22Rv1 (cell line): ENCODE results near the gene METAP1.

Source experiments
- H3K27ac ChIP-seq: fragments of 450-650 bp; 2 replicates; pipeline ENCODE4 v1.5.1; 2017
- ZFX ChIP-seq: fragments of 450-650 bp; IDR thresholded peaks from 2 replicates; pipeline ENCODE4 v1.6.1; 2017; ENCODE audit warnings: antibody characterized with exemption, borderline replicate concordance
- TF ChIP-seq, protein P1 (sequence below): fragments of 450-650 bp; IDR thresholded peaks from 2 replicates; pipeline ENCODE4 v1.5.1; 2017; ENCODE audit warnings: mild to moderate bottlenecking

METAP1 gene

DNA sequence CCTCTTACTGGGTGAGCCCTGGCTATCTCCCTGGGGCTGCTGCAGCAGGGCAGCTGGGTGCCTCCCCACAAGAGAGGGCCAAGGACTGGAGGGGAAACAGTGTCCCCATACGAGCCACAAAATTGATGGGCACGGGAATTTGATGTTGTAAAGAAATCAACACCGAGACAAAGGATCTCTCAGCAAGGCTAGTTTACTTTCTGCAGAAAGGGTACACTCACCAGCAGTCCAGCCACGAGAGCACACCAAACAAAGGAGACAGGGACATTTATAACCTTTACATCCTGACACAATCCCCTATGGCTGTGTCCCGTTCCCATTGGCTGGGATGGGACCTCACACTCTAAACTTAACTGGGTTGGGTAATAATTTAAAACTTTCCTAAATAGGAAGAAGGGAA lies 25.9 kb downstream of the METAP1 start:
- TF ChIP-seq, protein P1, sequence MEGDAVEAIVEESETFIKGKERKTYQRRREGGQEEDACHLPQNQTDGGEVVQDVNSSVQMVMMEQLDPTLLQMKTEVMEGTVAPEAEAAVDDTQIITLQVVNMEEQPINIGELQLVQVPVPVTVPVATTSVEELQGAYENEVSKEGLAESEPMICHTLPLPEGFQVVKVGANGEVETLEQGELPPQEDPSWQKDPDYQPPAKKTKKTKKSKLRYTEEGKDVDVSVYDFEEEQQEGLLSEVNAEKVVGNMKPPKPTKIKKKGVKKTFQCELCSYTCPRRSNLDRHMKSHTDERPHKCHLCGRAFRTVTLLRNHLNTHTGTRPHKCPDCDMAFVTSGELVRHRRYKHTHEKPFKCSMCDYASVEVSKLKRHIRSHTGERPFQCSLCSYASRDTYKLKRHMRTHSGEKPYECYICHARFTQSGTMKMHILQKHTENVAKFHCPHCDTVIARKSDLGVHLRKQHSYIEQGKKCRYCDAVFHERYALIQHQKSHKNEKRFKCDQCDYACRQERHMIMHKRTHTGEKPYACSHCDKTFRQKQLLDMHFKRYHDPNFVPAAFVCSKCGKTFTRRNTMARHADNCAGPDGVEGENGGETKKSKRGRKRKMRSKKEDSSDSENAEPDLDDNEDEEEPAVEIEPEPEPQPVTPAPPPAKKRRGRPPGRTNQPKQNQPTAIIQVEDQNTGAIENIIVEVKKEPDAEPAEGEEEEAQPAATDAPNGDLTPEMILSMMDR = no peak
- no peak for TF ChIP-seq ZFX
- no peak overlapping the region for H3K27ac ChIP-seq

GRCh38 chr4:99022566-99022965 lies 27.0 kb downstream of the METAP1 start:
- TF ChIP-seq, protein P1 = no peak
- TF ChIP-seq ZFX = no peak
- no peak overlapping the region for H3K27ac ChIP-seq

GRCh38 chr4:99023800-99024251 lies 28.3 kb downstream of the METAP1 start:
- peak overlapping the region; percentile 8; the same call in 1 of the 2 replicates for H3K27ac ChIP-seq

GRCh38 chr4:99024481-99025275 lies 29.2 kb downstream of the METAP1 start:
- TF ChIP-seq, protein P1 = no peak
- TF ChIP-seq ZFX = no peak
- 0 out of 2 replicates have a peak overlapping the region, but pooled peaks have one; percentile 8 for H3K27ac ChIP-seq

DNA sequence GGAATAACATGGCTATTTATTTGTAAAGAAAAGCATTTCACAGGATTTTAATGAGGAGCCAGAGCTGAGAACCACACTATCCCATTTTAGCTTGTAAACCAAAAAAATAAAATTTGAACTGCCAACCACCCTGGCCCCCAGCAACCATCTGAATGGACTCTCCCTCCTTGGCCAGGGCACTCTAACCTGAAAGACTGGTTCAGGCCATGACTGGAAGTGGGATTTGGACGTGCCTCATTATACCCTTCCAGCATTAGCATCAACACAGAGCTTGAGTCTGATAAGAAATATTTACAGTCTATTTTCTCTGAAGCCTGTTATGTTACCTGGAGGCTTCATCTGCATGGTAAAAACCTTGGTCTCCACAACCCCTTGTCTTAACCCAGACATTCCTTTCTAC lies 30.0 kb downstream of the METAP1 start:
- no peak overlapping the region for H3K27ac ChIP-seq
- TF ChIP-seq ZFX = no peak
- TF ChIP-seq, protein P1 = no peak

GRCh38 chr4:99027304-99027703 lies 31.8 kb downstream of the METAP1 start:
- H3K27ac ChIP-seq = no peak overlapping the region
- TF ChIP-seq, protein P1 = no peak
- TF ChIP-seq ZFX = no peak

- H3K27ac ChIP-seq = no peak overlapping the region
Measured at GRCh38 chr4:99028187-99028586, 32.7 kb downstream of the METAP1 start.

More at GRCh38 chr4:99028187-99028586, 32.7 kb downstream of the METAP1 start:
- TF ChIP-seq, protein P1 = no peak
- no peak for TF ChIP-seq ZFX
